GM18861 (cell line): ENCODE measurements around the gene GLIS2.

Experiments
- ATAC-seq: cut with Tn5 transposase; IDR thresholded peaks from one replicate; pipeline ENCODE4 v1.9.1; 2021; ENCODE audit not compliant: unreplicated experiment

GLIS2 gene

DNA sequence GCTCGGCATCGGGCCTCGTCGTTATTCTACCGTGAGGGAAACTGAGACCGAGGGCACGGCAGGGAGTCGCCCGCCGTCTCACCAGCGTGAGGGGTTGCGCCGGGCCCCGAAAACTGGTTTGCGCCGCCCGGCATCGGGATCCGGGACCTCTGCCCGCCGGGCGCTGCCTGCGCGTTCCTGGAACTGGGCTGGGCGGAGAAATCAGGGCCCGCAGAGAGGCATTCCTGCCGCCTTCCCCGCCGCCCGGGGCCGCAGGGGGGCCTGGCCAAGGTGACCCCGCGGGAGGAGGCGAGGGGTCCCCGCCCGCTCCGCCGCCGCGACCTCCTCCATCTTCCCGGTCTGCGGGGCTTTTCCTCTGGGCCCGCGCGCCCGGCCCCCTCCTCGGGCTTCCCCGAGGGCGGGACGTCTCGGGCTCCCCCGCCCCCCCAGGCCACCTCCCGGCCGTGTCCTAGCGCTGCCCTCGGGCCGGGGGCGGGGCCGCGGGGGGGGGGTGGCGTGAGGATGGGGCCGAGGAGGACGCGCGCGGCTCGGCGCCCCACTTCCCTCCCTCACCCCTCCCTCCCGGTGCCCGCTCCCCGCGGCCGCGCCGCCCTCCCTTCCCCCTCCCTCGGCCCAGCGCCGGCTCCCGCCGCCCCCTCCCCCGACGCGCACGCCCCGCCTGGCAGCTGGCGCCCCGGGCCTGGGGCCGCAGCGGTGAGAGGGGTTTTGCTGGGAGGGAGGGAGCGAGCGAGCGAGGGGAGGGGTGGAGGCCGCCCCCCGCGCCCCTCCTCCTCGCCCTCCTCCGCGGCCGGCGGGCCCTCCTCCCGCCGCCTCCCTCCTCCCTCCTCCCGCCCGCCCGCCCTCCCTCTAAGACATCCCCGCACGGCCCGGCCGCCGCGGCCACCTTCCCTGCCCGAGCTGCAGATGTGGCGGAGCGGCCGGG, at the start of gene GLIS2:
GLIS2 (plus strand) TSS at position 882 of the 922 bp plus-strand sequence. CDS start 16,214 bp downstream, outside the sequence.
- no peak for ATAC-seq

DNA sequence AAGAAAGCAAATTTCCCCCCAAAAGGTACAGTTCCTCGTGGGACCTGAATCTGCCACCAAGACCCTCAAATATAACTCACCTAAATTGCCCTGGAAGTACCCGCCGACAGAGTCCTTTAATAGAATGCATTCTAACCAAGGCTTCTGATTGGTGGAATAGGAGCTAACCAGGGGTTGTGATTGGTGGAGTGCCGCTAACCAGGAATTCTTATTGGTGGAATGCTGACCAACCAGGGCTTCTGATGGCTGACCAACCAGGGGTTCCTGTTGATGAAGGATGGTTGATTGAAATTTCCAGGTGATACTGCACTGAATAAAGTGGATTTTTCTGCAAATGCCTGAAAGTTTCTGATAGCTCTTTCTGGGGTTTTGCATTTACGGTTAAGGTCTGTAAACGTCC, 49.5 kb upstream of the GLIS2 start:
- no peak for ATAC-seq

DNA sequence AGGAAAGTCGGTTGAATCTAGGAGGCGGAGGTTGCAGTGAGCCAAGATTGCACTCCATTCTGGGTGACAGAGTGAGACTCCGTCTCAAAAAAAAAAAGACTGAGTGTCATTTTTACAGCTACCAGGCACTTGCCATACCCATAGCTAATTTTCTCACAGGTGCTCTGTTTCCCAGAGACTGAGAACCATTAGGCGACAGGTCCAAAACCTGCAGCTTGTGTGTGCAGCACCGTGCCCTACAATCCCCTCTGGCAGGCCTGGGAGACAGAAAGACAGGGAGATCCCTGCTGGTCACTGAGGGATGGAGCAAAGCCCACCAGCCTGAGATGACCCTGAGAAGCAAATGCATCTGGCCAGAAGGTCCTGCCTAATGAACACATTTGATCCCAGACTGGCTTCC, 45.8 kb upstream of the GLIS2 start:
- ATAC-seq, result no peak

DNA sequence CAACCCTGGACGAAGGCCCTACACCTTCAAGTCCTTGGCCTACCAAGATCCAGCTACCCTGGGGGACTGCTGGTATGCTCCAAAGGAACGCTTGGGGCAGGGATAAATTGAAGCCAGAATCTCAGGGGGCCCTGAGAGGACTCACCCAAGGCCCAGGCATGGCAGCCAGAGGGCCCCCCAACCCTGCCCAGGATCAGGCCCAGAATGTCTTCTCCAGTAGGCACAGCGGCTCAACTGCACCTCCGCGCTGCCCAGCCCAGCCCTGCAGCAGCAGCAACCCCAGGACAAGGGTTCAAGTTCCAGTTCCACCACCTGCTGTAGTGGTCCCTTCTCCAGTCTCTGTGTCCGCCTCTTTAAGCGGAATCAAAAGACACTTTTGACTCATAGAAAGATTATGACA, 45.3 kb upstream of the GLIS2 start:
- no peak for ATAC-seq

DNA sequence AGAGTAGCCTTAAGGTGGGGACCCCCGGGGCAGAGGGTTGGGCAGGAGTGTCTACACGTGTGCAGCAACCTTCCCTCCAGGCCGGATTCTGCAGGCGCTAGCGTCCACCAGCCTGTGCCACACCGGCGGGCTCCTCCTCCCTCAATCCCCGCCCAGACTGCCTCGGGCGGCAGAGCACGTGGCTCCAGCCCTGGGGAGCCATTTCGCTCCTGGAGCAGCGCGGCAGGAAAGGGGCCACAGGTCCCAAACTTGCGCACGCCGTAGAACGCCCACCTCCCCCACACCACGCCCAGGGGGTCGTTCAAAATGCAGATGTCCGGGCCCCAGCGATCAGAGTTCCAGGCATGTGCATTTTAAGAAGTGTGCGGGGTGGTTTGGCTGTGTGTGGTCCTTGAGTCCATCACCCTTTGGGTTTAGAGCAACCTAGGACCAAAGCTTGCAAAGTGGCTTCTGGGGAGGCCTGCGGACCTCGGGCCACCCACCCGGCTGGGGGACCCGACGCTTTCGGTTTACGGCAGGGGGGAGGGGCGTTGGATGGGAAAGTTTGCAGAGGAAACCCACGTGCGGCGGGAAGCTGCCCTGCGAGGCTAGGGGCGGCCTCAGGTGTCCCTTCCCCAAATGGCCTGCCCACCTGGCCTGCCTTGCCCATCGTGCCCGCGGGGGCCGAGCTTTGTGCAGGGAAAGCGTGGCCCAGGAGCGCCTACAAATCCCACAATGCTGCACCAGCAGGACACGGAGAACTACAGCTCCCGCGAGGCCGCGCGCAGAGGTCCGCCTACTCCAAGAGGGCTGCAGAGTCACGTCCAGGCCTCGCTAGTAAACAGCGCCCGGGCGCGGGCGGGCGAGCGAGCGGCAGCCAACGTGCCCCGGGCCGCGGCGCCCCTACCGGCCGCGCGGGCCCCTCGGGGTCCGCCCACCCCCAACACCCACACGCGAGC, 44.4 kb upstream of the GLIS2 start:
- peak; percentile 73 for ATAC-seq

DNA sequence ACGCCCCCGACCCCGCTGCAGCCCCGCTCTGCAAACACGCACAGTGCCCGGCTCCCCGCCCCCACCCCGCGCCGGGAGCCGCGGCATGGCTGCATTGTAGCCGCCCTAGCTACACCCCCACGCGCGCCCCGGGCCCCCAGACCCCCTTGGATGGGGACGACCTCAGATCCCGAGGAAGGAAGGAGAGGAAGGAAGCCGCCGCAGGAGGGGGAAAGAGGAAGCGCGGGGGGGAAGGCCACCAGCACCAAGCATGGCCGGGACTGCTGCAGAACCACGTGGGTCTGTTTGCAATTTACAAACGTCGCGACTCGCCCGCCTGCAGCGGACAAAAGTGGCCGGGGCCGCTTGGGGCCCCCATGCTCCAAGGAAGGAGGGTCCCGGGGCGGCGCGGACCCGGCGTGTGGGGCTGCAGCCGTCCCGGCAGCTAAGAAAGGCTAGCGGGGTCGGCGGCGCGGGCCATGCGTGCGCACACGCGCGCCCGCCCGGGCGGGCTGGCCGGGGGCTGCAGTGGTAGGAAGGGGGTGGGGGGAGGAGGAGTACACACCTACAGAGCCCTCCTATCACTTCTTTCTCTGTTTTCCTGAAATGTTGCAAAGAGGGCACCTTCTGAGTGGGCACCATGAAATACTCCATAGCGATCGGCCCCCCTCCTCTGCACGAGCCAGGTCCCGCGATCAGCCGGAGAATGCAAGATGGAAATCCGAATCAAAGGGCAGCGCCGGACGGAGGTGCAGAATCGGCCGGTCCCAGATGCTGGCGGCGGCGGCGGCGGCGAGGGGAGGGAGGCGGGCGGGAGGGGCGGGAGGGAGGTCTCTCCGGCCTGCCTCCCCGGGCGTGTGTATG, 43.5 kb upstream of the GLIS2 start:
- no peak for ATAC-seq

DNA sequence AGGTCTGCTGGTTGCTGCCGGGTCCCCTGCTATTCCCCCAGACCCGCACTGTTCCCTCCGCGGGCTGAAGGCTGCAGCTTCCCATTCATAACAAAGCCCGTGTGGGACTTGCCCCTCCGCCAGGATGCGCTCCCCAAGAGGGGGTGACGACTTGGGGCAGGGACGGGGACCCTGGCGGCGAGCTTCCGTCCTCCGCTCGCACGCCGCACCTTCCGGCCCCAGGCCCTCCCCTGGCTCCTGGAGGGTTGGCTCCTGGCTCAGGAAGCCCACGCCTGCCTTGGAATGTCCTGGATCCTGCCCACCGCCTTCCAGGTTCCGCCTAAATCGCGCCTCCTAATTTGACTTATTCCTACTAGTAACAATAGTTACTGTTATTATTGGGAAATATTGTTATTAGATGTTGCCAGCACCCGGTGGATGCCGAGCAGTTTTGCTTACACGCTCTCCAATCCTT, 42.0 kb upstream of the GLIS2 start:
- ATAC-seq, result no peak

DNA sequence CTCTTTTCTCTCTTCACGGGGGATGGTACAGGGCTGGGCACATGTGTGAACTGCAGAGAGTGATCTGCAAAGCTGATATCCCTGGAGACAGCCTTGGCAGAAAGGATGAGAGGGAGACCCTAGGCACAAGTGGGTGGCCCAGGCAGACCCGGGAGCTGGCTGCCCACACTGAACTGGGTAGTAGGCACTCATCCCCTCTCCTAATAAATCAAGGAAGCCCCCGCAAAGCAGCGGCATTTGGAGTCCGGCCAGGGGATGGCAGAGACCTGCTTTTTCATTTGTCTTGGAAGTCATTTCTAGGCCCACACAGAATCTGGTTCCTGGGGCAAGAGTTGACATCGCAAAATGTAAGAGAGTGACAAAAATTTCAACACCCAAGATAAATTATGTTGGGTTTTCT, 40.0 kb upstream of the GLIS2 start:
- no peak for ATAC-seq

DNA sequence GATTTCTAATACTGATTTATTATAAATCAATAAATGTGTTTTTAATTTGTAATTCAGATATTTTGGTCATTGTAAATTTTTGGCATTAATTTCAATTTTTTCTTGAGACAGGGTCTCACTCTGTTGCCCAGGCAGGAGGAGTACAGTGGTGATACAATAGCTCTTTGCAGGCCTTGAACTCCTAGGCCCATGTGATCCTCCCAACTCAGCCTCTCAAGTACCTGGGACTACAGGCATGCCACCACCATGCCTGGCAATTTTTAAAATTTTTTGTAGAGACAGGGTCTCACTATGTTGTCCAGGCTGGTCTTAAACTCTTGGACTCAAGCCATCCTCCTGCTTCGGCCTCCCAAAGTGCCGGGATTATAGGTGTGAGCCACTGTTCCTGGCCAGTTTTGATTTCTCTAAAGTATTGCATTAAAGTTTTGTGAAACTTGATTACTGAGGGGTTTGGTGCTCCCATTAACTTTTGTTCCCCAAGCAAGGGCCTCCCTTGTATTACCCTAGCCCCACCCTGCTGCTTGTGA, 37.8 kb upstream of the GLIS2 start:
- no peak for ATAC-seq

DNA sequence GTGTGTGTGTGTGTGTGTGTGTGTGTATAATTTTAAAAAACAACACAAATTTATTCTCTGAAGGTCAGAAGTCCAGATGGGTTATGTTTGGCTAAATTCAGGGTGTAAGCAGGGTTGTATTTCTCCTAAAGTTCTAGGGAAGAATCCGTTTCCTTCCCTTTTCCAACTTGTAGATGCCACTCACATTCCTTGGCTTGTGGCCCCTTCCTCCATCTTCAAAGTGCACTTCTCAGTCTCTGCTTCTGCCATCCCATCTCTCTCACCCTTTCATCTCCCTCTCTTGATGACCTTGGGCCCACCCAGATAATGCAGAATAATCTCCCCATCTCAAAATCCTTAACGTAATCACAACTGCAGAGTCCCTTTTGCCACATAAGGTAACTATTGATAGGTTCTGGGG, 35.2 kb upstream of the GLIS2 start:
- no peak for ATAC-seq

DNA sequence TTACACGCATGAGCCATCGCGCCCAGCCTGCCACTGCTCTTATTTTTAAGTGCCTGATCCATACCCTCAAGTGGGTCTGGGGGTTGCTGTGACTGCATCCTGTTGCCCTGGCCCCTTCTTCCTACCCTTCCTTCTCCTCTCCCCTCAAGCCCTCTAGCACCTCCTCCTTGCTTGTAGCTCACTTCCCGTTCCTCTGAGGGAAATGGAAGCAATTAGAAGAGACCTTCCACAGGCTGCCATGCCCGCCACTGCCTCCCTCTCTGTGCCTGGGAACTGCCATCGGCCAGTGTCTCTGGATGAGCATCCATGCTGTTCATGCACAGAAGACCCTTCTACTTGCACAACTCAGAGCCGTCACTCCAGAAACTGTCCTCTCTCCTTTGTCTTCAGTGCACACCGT, 32.4 kb upstream of the GLIS2 start:
- ATAC-seq, result no peak

DNA sequence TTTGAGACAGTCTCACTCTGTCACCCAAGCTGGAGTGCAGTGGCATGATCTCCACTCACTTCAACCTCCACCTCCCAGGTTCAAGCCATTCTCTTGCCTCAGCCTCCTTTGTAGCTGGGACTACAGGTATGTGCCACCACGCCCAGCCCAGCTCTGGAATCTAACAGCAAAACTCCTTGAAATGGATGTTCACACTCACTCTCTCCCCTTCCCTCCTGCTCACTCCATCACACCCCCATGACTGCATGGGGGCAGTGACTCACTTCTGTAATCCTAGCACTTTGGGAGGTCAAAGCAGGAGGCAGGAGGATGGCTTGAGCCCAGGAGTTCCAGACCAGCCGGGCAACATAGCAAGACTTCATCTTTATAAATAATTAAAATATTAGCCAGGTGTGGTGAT, 31.9 kb upstream of the GLIS2 start:
- ATAC-seq, result no peak

DNA sequence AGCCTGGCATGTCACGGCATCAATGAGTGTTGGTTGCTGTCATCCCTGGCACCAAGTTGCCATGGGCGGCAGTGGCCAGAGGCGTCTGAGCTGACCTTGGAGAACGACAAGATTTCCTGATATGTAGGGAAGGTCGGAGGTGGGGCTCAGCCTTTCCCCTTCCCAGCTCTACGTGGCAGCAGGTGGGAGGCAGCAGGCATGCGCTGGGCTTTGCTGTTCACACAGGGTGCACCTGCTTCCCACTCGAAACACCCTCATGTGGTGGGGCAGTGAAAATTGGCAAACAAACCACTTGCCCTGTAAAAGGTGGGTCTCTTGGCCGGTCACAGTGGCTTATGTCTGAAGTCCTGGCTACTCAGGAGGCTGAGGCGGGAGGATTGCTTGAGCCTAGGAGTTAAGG, 30.7 kb upstream of the GLIS2 start:
- no peak for ATAC-seq

DNA sequence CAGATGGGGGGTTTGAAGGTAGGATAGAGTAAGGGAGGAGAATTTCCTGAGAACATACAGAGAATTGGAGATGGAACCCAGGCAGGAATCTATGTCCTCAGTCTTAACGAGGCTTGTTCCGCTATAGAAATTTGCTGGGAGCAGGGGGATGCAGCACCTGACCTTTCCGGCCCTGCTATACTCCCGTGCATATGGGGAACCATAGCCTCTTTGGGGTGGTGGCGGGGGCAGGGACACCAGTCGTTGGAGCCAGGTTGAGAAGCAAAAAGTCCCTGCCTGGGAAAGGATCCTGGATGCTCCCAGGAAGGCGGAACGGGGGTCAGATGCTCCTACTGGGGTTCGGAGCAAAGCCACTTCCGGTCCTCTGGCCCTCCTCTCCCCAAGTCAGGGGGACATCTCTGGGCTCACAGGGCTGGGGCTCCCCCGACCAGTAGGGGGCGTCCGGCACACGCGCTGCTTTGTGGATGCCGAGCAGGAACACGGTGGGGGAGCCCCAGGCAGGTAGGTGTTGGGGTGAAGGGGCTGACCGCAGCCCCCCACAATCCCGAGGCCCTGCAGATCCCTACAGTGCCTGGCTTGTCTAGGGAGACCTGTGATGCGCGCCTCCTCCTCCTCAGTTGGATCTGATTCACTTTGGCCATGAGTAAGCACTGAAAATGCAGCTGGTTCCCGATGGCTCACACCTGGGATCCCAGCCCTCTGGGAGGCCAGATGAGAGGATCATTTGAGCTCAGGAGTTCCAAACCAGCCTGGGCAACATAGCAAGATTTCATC, 27.5 kb upstream of the GLIS2 start:
- no peak for ATAC-seq

DNA sequence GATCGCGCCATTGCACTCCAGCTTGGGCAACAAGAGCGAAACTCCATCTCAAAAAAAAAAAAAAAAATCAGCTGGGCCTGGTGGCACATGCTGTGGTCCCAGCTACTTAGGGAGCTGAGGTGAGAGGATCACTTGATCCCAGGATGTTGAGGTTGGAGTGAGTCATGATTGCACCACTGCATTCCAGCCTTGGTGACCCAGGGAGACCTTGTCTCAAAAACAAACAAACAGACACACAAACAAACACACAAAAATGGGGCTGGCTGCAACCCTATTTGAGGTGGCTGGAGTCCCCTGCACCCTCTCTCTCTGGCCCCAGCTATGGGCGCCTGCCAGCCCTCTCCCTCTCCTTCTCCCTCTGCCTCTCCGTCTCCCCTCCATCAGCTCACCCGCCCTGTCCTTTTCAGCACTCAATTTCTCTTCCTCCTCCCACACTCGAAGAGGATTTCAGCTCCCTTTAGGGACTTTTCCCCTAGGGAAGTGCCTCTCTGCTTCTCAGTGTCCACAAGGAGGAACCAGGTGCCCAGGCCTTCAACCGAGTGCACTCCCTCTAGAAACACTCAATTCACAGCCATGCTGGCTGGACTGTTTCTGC, 25.5 kb upstream of the GLIS2 start:
- ATAC-seq, result no peak

DNA sequence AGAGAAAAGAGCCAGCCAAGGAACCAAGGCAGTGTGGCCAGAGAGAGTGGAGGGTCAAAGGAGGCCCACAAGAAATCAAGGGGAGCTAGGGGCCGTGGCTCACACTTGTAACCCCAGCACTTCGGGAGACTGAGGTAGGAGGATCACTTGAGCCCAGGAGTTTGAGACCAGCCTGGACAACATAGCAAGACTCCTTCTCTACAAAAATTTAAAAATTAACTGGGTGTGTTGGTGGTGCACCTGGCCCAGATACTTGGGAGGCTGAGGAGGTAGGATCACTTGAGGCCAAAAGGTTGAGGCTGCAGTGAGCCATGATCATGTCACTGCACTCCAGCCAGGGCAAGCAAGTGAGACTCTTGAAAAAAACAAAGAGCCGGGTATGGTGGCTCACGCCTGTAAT, 24.2 kb upstream of the GLIS2 start:
- no peak for ATAC-seq

DNA sequence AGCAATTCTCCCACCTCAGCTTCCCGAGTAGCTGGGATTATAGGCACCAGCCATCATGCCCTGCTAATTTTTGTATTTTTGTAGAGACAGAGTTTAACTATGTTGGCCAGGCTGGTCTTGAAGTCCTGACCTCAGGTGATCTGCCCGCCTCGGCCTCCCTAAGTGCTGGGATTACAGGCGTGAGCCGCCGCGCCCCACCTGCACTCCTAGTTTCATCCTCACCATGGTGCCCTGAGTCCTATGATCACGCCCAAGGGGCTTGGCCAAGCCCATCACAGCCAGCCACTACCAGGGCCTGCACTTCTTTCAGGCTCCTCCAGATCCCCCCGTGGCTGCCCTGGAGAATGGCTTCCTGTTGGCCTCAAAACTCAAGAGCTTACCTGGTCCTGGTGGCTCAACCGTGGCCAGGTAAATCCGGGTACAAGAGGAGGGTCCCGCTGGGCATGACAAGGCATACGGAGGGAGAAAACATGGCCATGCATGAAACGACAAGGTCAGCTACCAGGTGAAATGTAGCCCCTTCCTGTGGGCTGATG, 22.6 kb upstream of the GLIS2 start:
- ATAC-seq, result no peak

DNA sequence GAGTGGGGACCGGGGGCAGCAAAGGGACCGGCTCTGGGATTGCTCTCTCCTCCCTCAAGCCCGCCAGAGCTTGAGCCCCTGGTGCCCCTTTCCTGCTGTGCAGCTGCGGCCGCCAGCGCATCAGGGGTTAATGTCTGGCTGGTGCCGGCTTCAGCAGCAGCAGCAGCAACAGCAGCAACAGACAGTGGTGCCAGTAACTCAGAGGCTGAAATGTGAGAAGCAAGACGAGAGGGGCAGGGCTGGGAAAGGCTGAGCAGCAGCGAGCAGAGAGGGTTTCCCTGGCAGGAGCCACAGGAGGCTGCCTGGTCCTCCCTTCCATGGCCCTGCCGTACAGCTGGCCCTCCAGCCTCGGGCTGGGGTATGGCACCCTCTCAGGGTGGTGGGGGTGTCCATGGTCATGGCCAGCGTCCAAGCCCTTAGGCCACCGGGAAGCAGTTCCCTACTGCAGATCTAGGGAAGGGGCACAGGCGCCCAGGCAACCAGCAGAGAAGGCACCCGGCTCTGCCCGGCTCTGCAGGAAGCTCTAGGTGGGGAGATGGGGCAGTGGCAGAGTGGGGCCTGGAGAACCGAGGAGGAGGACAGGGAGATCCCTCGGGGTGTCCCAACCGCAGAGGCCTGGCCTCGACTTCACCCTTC, 21.9 kb upstream of the GLIS2 start:
- ATAC-seq, result no peak

DNA sequence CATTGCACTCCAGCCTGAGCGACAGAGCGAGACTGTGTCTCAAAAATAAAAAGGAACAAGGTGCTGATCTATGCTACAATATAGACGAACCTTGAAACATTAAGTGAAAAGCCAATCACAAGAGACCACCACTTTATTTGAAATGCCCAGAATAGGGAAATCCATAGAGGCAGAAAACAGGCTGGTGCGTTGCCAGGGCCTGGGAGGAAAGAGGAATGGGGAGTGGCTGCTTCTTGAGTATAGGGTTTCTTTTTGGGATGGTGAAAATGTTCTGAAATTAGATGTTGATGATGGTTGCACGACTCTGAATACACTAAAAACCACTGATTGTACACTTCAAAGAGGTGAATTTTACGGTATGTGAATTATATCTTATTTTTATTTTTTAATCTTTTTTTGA, 20.3 kb upstream of the GLIS2 start:
- no peak for ATAC-seq
